WTC11 (cell line): ENCODE measurements around the gene RIPK3. TPM values are rescaled to one million over a fixed set of nuclear protein-coding genes. Genes with fewer than 3 reads are reported as not detected.

ENCODE experiments used
- ARID4B ChIP-seq: sonication (generic); formaldehyde crosslinking; IDR thresholded peaks from 2 replicates; pipeline ENCODE4 v1.8.0; 2023; ENCODE audit warnings: missing genetic modification reagents, mild to moderate bottlenecking, borderline replicate concordance
- CREM ChIP-seq: sonication (generic); formaldehyde crosslinking; IDR thresholded peaks from 2 replicates; pipeline ENCODE4 v1.8.1; 2022; ENCODE audit warnings: mild to moderate bottlenecking, missing genetic modification reagents, moderate library complexity
- E2F4 ChIP-seq: sonication (generic); formaldehyde crosslinking; IDR thresholded peaks from 2 replicates; pipeline ENCODE4 v1.8.1; 2022; ENCODE audit warnings: low read depth, mild to moderate bottlenecking, moderate library complexity, missing genetic modification reagents, borderline replicate concordance
- E2F5 ChIP-seq: sonication (generic); formaldehyde crosslinking; IDR thresholded peaks from 2 replicates; pipeline ENCODE4 v1.8.1; 2022; ENCODE audit warnings: mild to moderate bottlenecking, moderate library complexity, missing genetic modification reagents
- ELF4 ChIP-seq: sonication (generic); formaldehyde crosslinking; IDR thresholded peaks from 2 replicates; pipeline ENCODE4 v1.8.1; 2022; ENCODE audit warnings: low read depth, mild to moderate bottlenecking, moderate library complexity, missing genetic modification reagents
- ETV6 ChIP-seq: sonication (generic); formaldehyde crosslinking; IDR thresholded peaks from 2 replicates; pipeline ENCODE4 v1.8.1; 2022; ENCODE audit warnings: mild to moderate bottlenecking, missing genetic modification reagents
- FOXK1 ChIP-seq: sonication (generic); formaldehyde crosslinking; IDR thresholded peaks from 2 replicates; pipeline ENCODE4 v1.8.0; 2022; ENCODE audit warnings: mild to moderate bottlenecking, moderate library complexity, missing genetic modification reagents
- FOXP4 ChIP-seq: sonication (generic); formaldehyde crosslinking; IDR thresholded peaks from 2 replicates; pipeline ENCODE4 v1.8.0; 2022; ENCODE audit warnings: mild to moderate bottlenecking, missing genetic modification reagents
- GABPB1 ChIP-seq: sonication (generic); formaldehyde crosslinking; IDR thresholded peaks from 2 replicates; pipeline ENCODE4 v1.8.1; 2023; ENCODE audit warnings: mild to moderate bottlenecking, missing genetic modification reagents
- HMGXB4 ChIP-seq: sonication (generic); formaldehyde crosslinking; IDR thresholded peaks from 2 replicates; pipeline ENCODE4 v1.8.1; 2023; ENCODE audit warnings: mild to moderate bottlenecking, moderate library complexity, missing genetic modification reagents
- IRF1 ChIP-seq: sonication (generic); formaldehyde crosslinking; IDR thresholded peaks from 2 replicates; pipeline ENCODE4 v1.8.0; 2023; ENCODE audit warnings: missing genetic modification reagents
- MYBL2 ChIP-seq: sonication (generic); formaldehyde crosslinking; IDR thresholded peaks from 2 replicates; pipeline ENCODE4 v1.8.1; 2023; ENCODE audit warnings: mild to moderate bottlenecking, moderate library complexity, missing genetic modification reagents
- NFE2L1 ChIP-seq: sonication (generic); formaldehyde crosslinking; IDR thresholded peaks from 2 replicates; pipeline ENCODE4 v1.8.1; 2023; ENCODE audit warnings: missing genetic modification reagents
- NR1H2 ChIP-seq: sonication (generic); formaldehyde crosslinking; IDR thresholded peaks from 2 replicates; pipeline ENCODE4 v1.9.0; 2021; ENCODE audit warnings: mild to moderate bottlenecking, moderate library complexity, missing genetic modification reagents
- NR2C2 ChIP-seq: sonication (generic); formaldehyde crosslinking; IDR thresholded peaks from 2 replicates; pipeline ENCODE4 v1.8.0; 2022; ENCODE audit warnings: mild to moderate bottlenecking, missing genetic modification reagents
- PREB ChIP-seq: sonication (generic); formaldehyde crosslinking; IDR thresholded peaks from 2 replicates; pipeline ENCODE4 v1.8.1; 2022; ENCODE audit warnings: mild to moderate bottlenecking, missing genetic modification reagents, moderate library complexity, borderline replicate concordance
- RELA ChIP-seq: sonication (generic); formaldehyde crosslinking; IDR thresholded peaks from 2 replicates; pipeline ENCODE4 v1.8.1; 2022; ENCODE audit warnings: missing genetic modification reagents, mild to moderate bottlenecking, borderline replicate concordance
- RORB ChIP-seq: fragments of 250-450 bp; sonication (Bioruptor Pico); IDR thresholded peaks from 2 replicates; pipeline ENCODE4 v1.9.0; 2021; ENCODE audit warnings: mild to moderate bottlenecking
- SMAD4 ChIP-seq: sonication (generic); formaldehyde crosslinking; IDR thresholded peaks from 2 replicates; pipeline ENCODE4 v1.8.0; 2022; ENCODE audit warnings: mild to moderate bottlenecking, missing genetic modification reagents
- SOX15 ChIP-seq: fragments of 250-450 bp; sonication (Bioruptor Pico); IDR thresholded peaks from 2 replicates; pipeline ENCODE4 v1.9.0; 2021; ENCODE audit warnings: mild to moderate bottlenecking
- SP1 ChIP-seq: sonication (generic); formaldehyde crosslinking; conservative IDR thresholded peaks from 2 replicates; pipeline ENCODE4 v1.8.1; 2022; ENCODE audit warnings: missing genetic modification reagents
- TP53 ChIP-seq: sonication (generic); formaldehyde crosslinking; IDR thresholded peaks from 2 replicates; pipeline ENCODE4 v1.8.1; 2023; ENCODE audit warnings: mild to moderate bottlenecking, missing genetic modification reagents
- ZBTB21 ChIP-seq: sonication (generic); formaldehyde crosslinking; IDR thresholded peaks from 2 replicates; pipeline ENCODE4 v1.8.1; 2023; ENCODE audit warnings: mild to moderate bottlenecking, missing genetic modification reagents, borderline replicate concordance
- ZNF121 ChIP-seq: sonication (generic); formaldehyde crosslinking; IDR thresholded peaks from 2 replicates; pipeline ENCODE4 v1.8.0; 2023; ENCODE audit warnings: missing genetic modification reagents
- ZNF138 ChIP-seq: sonication (generic); formaldehyde crosslinking; conservative IDR thresholded peaks from 2 replicates; pipeline ENCODE4 v1.8.1; 2022; ENCODE audit warnings: mild to moderate bottlenecking, moderate library complexity, missing genetic modification reagents
- ZNF263 ChIP-seq: sonication (generic); formaldehyde crosslinking; IDR thresholded peaks from 2 replicates; pipeline ENCODE4 v1.8.1; 2022; ENCODE audit warnings: low read depth, mild to moderate bottlenecking, moderate library complexity, missing genetic modification reagents
- ZNF671 ChIP-seq: fragments of 250-450 bp; sonication (Bioruptor Pico); IDR thresholded peaks from 2 replicates; pipeline ENCODE4 v1.8.0; 2021; ENCODE audit warnings: mild to moderate bottlenecking
- total RNA-seq: library from RNA; stranded (reverse); gene quantifications from 3 replicates; pipeline ENCODE4 v1.2.3, GENCODE V29; 2021

RIPK3 gene
- total RNA-seq, 1 experiment from 2014 or later: 0.83 TPM

GRCh38 chr14:24315807-24316596 is 23.8 kb downstream of the RIPK3 start (continued):
- TF ChIP-seq ZBTB21 (CRISPR knock-in tag) (peak; percentile 83; the same call in 1 of the 2 replicates), FOXP4 (peak; percentile 96), E2F4 (CRISPR knock-in tag) (no peak), ZNF138 (CRISPR knock-in tag) (peak; percentile 84; the same call in 1 of the 2 replicates), CREM (CRISPR knock-in tag) (0 out of 2 replicates have a peak, but pooled peaks have one; percentile 26), NR1H2 (CRISPR knock-in tag) (no peak), TP53 (CRISPR knock-in tag) (peak; percentile 83; the same call in 1 of the 2 replicates), IRF1 (CRISPR knock-in tag) (peak; percentile 89), ZNF121 (no peak; the same call in 1 of the 2 replicates), FOXK1 (CRISPR knock-in tag) (peak; percentile 76; the same call in 1 of the 2 replicates), ARID4B (CRISPR knock-in tag) (peak; percentile 97), RORB (CRISPR knock-in tag) (no peak), ZNF263 (no peak), NR2C2 (CRISPR knock-in tag) (no peak), PREB (CRISPR knock-in tag) (peak; percentile 61; the same call in 1 of the 2 replicates), ETV6 (CRISPR knock-in tag) (peak; percentile 97), NFE2L1 (peak; percentile 93), SOX15 (CRISPR knock-in tag) (no peak), RELA (CRISPR knock-in tag) (peak; percentile 82; the same call in 1 of the 2 replicates), MYBL2 (no peak), SP1 (CRISPR knock-in tag) (no peak), ELF4 (CRISPR knock-in tag) (no peak), E2F5 (CRISPR knock-in tag) (0 out of 2 replicates have a peak, but pooled peaks have one; percentile 39), GABPB1 (CRISPR knock-in tag) (peak; percentile 78), ZNF671 (CRISPR knock-in tag) (no peak), HMGXB4 (peak; percentile 65; the same call in 1 of the 2 replicates), SMAD4 (CRISPR knock-in tag) (peak; percentile 60; the same call in 1 of the 2 replicates)
